T-helper 1 cell treated with Interleukin-12 subunit alpha and Interleukin-12 subunit beta and Interleukin-4 antibody, amounts not matched to agents 30 ng/mL and 1 ng/mL, for 36 hours (primary cell): ENCODE measurements around the gene USF3. TPM values are rescaled to one million over a fixed set of nuclear protein-coding genes. Genes with fewer than 3 reads are reported as not detected.
"Not testable (repeated sequence)": the region's sequence is repeated elsewhere in the genome, so short reads cannot be mapped to it uniquely, and the experiment has no call there.

Source experiments
- intact Hi-C: fragments of 100-400 bp; cut with micrococcal nuclease; formaldehyde crosslinking; loops from one replicate; pipeline ENCODE4 v1.15.1; 2024
- total RNA-seq: library from RNA; stranded (reverse); gene quantifications from 2 replicates; pipeline ENCODE4 v1.2.3, GENCODE V29; 2022

The USF3 gene
- total RNA-seq, 1 donor from 2014 or later, result 20.1 TPM

- intact Hi-C loops, result no loop called here
Observed at GRCh38 chr3:113658107-113658506, 38.3 kb downstream of the USF3 start.

- intact Hi-C loops, result no loop called here
Observed at GRCh38 chr3:113654851-113655250, 41.6 kb downstream of the USF3 start.

GRCh38 chr3:113654310-113654709 is 42.1 kb downstream of the USF3 start:
- intact Hi-C loops, result no loop called here

- intact Hi-C loops, result no loop called here
Observed at GRCh38 chr3:113649174-113649845, 47.1 kb downstream of the USF3 start.

- intact Hi-C loops, result no loop called here
Observed at GRCh38 chr3:113648524-113648923, 47.9 kb downstream of the USF3 start.

GRCh38 chr3:113643583-113643982 is 52.9 kb downstream of the USF3 start:
- intact Hi-C loops, result no loop called here

GRCh38 chr3:113638910-113639309 is 57.5 kb downstream of the USF3 start:
- intact Hi-C loops, result no loop called here

- intact Hi-C loops, result no loop called here
Observed at GRCh38 chr3:113637756-113638155, 58.7 kb downstream of the USF3 start.

GRCh38 chr3:113636034-113636433 is 60.4 kb downstream of the USF3 start:
- intact Hi-C loops, result not testable (repeated sequence)

- intact Hi-C loops, result no loop called here
Observed at GRCh38 chr3:113634782-113635474, 61.5 kb downstream of the USF3 start.

GRCh38 chr3:113631573-113631972 is 64.9 kb downstream of the USF3 start:
- intact Hi-C loops, result no loop called here

GRCh38 chr3:113630956-113631542 is 65.4 kb downstream of the USF3 start:
- intact Hi-C loops, result no loop called here

GRCh38 chr3:113629584-113630421 is 66.6 kb downstream of the USF3 start:
- intact Hi-C loops, result no loop called here

- intact Hi-C loops, result no loop called here
Observed at GRCh38 chr3:113628788-113629187, 67.7 kb downstream of the USF3 start.

GRCh38 chr3:113628316-113628715 is 68.1 kb downstream of the USF3 start:
- intact Hi-C loops, result no loop called here

GRCh38 chr3:113626503-113627371 is 69.7 kb downstream of the USF3 start:
- intact Hi-C loops, result loop anchor here (1.0 to 2.0 kb wide), 3 partner anchors 118 to 576 kb away; no protein-coding TSS in a partner anchor

GRCh38 chr3:113625834-113626233 is 70.6 kb downstream of the USF3 start:
- intact Hi-C loops, result loop anchor here (1.0 to 2.0 kb wide), 3 partner anchors 118 to 575 kb away; no protein-coding TSS in a partner anchor

GRCh38 chr3:113623811-113624210 is 72.6 kb downstream of the USF3 start:
- intact Hi-C loops, result no loop called here

- intact Hi-C loops, result no loop called here
Observed at GRCh38 chr3:113623324-113623723, 73.1 kb downstream of the USF3 start.

GRCh38 chr3:113620091-113620490 is 76.4 kb downstream of the USF3 start:
- intact Hi-C loops, result no loop called here

GRCh38 chr3:113617726-113618125 is 78.7 kb downstream of the USF3 start:
- intact Hi-C loops, result no loop called here
